CD4-positive, alpha-beta T cell treated with Interleukin-1 beta for 1 hour (primary cell): ENCODE results near the gene IFNGR2.
"Not testable (repeated sequence)": the region's sequence is repeated elsewhere in the genome, so short reads cannot be mapped to it uniquely, and the experiment has no call there.

Experiments
- DNase-seq, 2 donors: peaks; one replicate each; pipeline ENCODE4 v3.0.0-alpha.2; 2020 to 2022

The IFNGR2 gene

DNA sequence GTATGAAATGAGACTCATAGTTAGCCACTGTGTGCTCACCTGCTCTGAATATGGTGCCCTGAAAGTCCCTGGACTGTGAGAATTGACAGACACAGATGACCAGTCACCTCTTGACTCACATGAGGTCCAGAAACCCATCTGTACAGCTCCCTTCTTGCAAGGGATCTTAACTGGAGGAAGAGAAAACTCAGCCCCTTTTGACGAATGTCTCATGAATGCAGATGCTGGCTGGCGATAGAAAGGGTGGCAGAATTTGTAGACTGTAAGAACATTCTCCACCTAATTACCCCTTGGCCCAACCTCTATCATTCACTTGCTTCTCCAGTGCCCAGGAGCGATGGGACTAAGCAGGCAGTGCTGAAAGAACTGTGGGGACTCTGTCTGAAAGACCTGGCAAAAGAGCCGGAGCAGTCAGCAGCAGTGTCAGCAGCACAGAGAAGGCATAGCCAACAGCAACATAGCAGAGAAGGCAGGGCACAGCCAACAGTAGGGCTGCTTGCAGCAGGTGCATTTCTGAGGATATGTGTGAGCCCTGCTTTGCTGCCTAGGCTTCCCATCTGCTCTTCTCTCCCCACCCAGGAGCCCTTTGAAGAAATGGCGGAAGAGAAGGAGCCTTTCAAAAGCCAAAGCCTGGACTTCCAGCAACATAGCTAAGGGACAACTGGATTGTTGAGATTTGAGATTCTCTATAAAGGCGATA is 25.8 kb upstream of the IFNGR2 start:
- no peak for DNase-seq

GRCh38 chr21:33378081-33378480 is 25.1 kb upstream of the IFNGR2 start:
- DNase-seq = no peak

- DNase-seq = peak in 1 of 2 donors; percentile 66
Measured at GRCh38 chr21:33379934-33380333, 23.3 kb upstream of the IFNGR2 start.

GRCh38 chr21:33380483-33380998 is 22.7 kb upstream of the IFNGR2 start:
- peak; percentile 89 to 92 for DNase-seq

DNA sequence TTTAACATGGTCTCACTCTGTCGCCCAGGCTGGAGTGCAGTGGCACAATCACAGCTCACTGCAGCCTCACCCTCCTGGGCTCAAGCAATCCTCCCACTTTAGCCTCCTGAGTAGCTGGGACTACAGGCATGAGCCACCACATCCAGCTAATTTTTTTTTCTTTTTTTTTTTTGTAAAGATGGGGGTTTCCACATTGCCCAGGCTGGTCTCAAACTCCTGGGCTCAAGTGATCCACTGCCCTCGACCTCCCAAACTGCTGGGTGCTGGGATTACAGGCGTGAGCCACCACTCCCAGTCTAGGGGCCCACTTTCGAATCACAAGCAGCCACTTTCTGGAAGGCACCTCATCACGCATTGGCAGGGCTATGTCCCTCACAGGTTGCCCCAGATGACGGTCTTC is 21.8 kb upstream of the IFNGR2 start:
- DNase-seq = not testable (repeated sequence)

GRCh38 chr21:33383056-33383888 is 19.9 kb upstream of the IFNGR2 start:
- DNase-seq = peak; percentile 78 to 89

DNA sequence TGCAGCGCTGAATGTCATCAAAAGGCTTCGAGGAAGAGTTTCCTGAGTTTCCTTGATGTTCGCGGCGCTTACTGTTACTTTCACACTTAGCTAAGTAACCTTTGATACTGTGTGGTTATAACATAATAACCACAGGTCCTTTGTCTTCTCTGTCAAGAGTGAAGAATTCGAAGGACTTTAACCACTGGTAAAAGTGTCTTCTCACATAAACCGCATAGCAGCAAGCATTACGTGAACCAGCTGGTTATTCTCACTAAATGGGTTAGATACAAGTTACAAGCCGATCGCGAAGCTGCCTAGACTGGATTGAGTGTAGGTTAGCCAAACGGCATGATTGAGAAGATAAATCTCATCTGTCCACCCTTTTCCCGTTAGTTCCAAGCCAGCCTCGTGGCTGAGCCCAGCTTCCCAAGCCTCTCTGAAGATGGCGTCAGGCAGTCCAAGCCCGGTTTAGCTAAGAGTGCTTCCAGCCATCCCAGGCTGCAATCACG is 18.3 kb upstream of the IFNGR2 start:
- peak; percentile 35 to 73 for DNase-seq

- no peak for DNase-seq
Measured at GRCh38 chr21:33386222-33386784, 16.9 kb upstream of the IFNGR2 start.

DNA sequence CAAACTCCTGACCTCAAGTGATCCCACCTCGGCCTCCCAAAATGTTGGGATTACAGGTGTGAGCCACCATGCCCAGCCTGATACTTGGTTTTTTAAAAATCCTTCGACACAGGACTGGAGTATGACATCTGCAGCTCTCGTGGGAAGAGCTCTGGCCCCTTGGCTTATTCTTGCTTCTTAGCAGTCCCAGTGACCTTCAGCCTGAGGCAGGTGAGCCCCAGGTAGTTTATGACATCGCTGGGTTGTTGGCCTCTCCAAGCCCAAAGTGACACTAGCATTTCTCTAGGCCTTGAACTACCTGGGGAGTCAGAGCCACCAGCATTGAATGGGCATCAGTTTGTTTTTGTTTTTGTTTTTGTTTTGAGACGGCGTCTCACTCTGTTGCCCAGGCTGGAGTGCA is 15.9 kb upstream of the IFNGR2 start:
- DNase-seq = no peak

DNA sequence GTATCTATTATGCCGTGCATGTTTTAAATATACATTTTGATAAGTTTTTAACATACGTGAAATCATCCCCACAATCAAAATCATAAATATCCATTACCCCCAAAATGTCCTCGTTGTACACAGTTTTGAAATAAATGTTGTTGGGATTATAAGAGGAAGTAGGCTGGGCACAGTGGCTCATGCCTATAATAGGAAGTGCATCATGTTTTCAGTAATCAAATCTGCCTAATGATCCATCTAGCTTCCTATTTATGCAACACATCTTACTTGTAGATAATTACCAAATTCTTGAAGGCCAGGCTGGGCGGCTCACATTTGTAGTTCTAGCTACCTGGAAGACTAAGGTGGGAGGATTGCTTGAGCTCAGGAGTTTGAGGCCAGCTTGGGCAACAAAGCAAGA is 15.0 kb upstream of the IFNGR2 start:
- no peak for DNase-seq

GRCh38 chr21:33390479-33390878 is 12.7 kb upstream of the IFNGR2 start:
- no peak for DNase-seq

- DNase-seq = no peak
Measured at GRCh38 chr21:33391656-33392055, 11.6 kb upstream of the IFNGR2 start.

DNA sequence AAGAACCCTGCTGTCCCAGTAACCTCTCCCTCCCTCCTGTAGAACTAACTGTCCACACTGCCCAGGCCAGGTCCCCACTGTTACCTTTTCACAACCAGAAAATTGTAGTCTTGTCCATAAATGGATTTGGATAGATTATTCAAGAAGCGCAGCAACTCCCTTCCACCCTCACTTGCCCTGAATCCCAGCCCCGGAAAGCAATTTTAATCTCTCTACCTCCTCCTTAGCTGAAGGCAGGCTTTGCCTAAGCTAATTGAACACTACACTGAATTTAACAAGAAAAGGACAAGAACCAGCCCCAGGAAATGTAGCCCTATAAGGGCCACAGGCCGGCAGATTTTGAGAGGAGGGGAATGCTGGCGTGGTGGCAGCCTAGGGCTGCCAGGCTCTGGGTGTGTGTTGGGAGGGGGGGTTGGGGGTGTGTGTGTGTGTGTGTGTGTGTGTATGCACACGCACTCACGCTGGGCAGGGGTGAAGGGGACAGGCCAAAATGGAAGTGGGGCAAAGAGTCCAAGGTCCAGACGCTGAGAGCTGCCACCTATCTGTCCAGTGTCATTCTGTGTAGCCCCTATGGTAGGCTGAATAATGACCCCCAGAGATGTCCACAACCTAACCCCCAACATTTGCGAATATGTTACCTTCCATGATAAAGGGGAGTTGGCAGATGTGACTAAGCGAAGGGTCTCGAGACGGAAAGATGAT is 10.8 kb upstream of the IFNGR2 start:
- no peak for DNase-seq

- no peak for DNase-seq
Measured at GRCh38 chr21:33393348-33393747, 9.9 kb upstream of the IFNGR2 start.

GRCh38 chr21:33394260-33394659 is 9.0 kb upstream of the IFNGR2 start:
- DNase-seq = peak in 1 of 2 donors; percentile 60

DNA sequence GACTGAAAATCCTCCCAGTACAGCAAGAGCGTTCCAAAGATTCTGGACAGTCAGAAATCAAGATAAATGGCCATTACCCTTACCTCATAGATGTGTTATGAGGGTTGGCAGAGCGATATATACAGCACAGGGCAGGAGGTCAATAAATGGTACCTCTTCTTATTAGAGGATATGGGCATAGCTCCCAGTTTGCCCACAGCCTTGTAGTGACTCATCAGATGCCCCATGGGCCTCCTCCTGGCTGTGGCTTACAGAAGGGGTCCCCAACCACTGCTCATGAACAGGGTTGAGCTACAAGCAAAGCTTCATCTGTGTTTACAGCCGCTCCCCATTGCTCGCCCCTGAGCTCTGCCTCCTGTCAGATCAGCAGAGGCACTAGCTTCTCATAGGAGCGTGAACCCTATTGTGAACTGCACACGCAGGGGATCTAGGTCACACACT is 7.3 kb upstream of the IFNGR2 start:
- no peak for DNase-seq

DNA sequence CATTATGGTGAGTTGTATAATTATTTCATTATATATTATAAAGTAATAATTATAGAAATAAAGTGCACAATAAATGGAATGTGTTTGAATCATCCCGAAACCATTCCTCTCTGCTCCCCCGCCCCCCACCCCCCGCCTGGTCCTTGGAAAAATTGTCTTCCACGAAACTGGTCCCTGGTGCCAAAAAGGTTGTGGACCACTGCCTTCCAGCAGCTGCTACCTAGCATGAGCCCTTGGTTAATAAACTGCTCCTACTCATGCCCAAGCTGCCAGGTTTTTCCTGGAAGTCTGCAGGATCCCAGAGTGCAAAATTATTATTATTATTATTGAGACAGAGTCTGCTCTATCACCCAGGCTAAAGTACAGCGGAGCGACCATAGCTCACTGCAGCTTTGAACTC is 6.8 kb upstream of the IFNGR2 start:
- DNase-seq = no peak

- DNase-seq = no peak
Measured at GRCh38 chr21:33396951-33397350, 6.3 kb upstream of the IFNGR2 start.

DNA sequence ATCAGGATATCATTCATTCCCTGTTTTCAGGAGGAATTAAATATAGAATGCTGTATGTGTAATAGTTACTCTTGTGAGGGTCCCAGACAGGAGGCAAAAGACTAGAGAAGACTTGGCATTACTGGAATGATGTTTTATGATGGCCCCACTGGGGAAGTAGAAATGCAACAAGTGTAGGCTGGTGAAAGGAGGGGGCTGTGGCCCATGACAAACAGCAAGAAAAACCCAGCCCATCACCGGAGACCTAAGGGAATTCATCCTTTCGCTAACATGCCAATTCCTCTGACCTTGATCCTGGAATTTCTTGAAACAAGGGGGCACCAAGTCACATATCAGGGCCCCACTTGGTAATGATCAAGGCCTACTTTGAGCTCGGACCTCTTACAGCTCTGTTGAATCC is 5.5 kb upstream of the IFNGR2 start:
- no peak for DNase-seq

- DNase-seq = no peak
Measured at GRCh38 chr21:33398361-33398760, 4.9 kb upstream of the IFNGR2 start.

GRCh38 chr21:33401630-33401992 is 1.6 kb upstream of the IFNGR2 start:
- no peak for DNase-seq

- peak; percentile 32 to 75 for DNase-seq
Measured at GRCh38 chr21:33402001-33402979, 923 bp upstream of the IFNGR2 start.
